Hematopoietic multipotent progenitor cell treated with erythropoietin and hydrocortisone succinate and interleukin-3 and kit ligand, for 4 days (in vitro differentiated cells): ENCODE data around the gene UNC13B.

Experiments
- DNase-seq: peaks from one replicate; pipeline ENCODE4 v3.0.0-alpha.2; 2015

UNC13B gene

DNA sequence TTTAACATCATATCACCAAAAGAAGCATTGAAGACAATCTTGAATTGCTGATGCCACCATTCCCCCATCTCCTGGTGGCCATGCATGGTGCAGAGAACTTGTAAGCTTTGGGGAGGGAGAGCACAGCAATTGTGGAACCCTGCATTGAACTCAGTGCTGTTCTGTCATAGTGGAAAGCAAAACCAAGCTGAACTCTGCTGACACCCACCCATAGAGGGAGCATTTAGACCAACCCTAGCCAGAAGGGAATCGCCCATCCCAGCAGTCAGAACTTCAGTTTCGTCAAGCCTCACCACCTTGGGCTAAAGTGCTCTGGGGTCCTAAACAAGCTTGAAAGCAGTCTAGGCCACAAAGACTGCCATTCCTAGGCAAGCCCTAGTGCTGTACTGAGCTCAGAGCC is 290.7 kb downstream of the UNC13B start:
- DNase-seq = no peak

DNA sequence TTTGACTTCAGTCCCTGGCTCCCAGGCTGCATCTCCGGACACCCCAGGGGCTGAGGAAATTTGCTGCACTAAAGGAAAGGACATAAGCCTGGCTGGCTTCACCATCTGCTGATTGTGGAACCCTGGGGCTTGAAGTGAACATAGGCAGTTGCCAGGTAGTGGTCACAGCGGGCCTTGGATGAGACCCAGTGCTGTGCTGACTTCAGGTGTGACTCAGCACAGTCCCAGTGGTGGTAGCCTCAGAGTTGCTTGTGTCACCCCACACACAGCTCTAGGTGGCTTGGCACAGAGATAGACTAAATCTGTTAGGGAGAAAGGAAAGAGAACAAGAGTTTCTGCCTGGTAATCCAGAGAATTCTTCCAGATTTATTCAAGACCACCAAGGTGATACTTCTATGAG is 292.0 kb downstream of the UNC13B start:
- no peak for DNase-seq
